IMR-90 (cell line): ENCODE results near the gene DPEP1. TPM values are rescaled to one million over a fixed set of nuclear protein-coding genes. Genes with fewer than 3 reads are reported as not detected.

Source experiments
- ATAC-seq: fragments of 200-7000 bp; cut with Tn5 transposase; 2 replicates; pipeline ENCODE4 v1.9.1; 2020; ENCODE audit warnings: low read depth, mild to moderate bottlenecking, moderate library complexity
- BruUV-seq: library from RNA; stranded (reverse); fragments of 400-500 nt; replicated peaks from 2 replicates; lab custom pipeline; 2021; lab: Mats Ljungman, UMichigan
- CTCF ChIA-PET: fragments of 300-600 bp; formaldehyde crosslinking; extraction: SDS; loops from one replicate; lab custom pipeline; 2021; ENCODE audit warnings: antibody characterized with exemption; lab: Yijun Ruan, JAX
- POLR2A ChIA-PET: fragments of 300-600 bp; sonication (Branson Sonifier 250); formaldehyde crosslinking; loops from one replicate; lab custom pipeline; 2022; ENCODE audit warnings: antibody characterized with exemption; ENCODE audit not compliant: unreplicated experiment; lab: Charles Lee
- DNase-seq: peaks from one replicate; pipeline ENCODE4 v3.0.0; 2013
- H2AFZ ChIP-seq: replicated peaks from 2 replicates; pipeline ENCODE3; 2013; ENCODE audit warnings: low read length, mild to moderate bottlenecking; ENCODE audit not compliant: poor library complexity
- H2AK5ac ChIP-seq: 2 replicates; pipeline ENCODE4 v1.6.1; 2013; ENCODE audit warnings: low read depth, low read length, inconsistent platforms
- H2AK9ac ChIP-seq: replicated peaks from 2 replicates; pipeline ENCODE3; 2013; ENCODE audit warnings: mild to moderate bottlenecking, low read depth, low read length, moderate library complexity; ENCODE audit not compliant: poor library complexity
- H2BK120ac ChIP-seq: 2 replicates; pipeline ENCODE4 v1.6.1; 2013; ENCODE audit warnings: low read depth, low read length, inconsistent platforms
- H2BK15ac ChIP-seq: 3 replicates; pipeline ENCODE4 v1.6.1; 2013; ENCODE audit warnings: low read depth, low read length, inconsistent platforms
- H2BK20ac ChIP-seq: 2 replicates; pipeline ENCODE4 v1.6.1; 2013; ENCODE audit warnings: low read depth, mild to moderate bottlenecking, inconsistent platforms, low read length, moderate library complexity
- H2BK5ac ChIP-seq: 2 replicates; pipeline ENCODE4 v1.6.1; 2013; ENCODE audit warnings: mild to moderate bottlenecking, low read depth, low read length, inconsistent platforms; ENCODE audit not compliant: poor library complexity, severe bottlenecking
- H3K14ac ChIP-seq: replicated peaks from 2 replicates; pipeline ENCODE4 v1.6.1; 2013; ENCODE audit warnings: low read depth, low read length, inconsistent platforms
- H3K18ac ChIP-seq: 2 replicates; pipeline ENCODE4 v1.6.1; 2013; ENCODE audit warnings: low read depth, low read length, control low read depth
- H3K23ac ChIP-seq: 2 replicates; pipeline ENCODE4 v1.6.1; 2013; ENCODE audit warnings: low read depth, low read length, inconsistent platforms
- H3K27ac ChIP-seq: 2 replicates; pipeline ENCODE4 v1.5.1; 2013; ENCODE audit warnings: mild to moderate bottlenecking, control low read depth, low read length; ENCODE audit not compliant: insufficient read depth
- H3K27me3 ChIP-seq: 2 replicates; pipeline ENCODE4 v1.6.1; 2013; ENCODE audit warnings: low read length; ENCODE audit not compliant: control insufficient read depth, insufficient read depth
- H3K36me3 ChIP-seq: 2 replicates; pipeline ENCODE4 v1.6.1; 2013; ENCODE audit warnings: low read length, mixed read lengths; ENCODE audit not compliant: control insufficient read depth, insufficient read depth
- H3K4ac ChIP-seq: 2 replicates; pipeline ENCODE4 v1.6.1; 2013; ENCODE audit warnings: low read depth, low read length, inconsistent platforms
- H3K4me1 ChIP-seq: 2 replicates; pipeline ENCODE4 v1.6.1; 2013; ENCODE audit warnings: low read length, mixed read lengths; ENCODE audit not compliant: control insufficient read depth, insufficient read depth
- H3K4me2 ChIP-seq: 2 replicates; pipeline ENCODE4 v1.6.1; 2013; ENCODE audit warnings: low read depth, mild to moderate bottlenecking, control low read depth, low read length, moderate library complexity
- H3K4me3 ChIP-seq: 2 replicates; pipeline ENCODE4 v1.5.1; 2013; ENCODE audit warnings: low read depth, mild to moderate bottlenecking, control low read depth, low read length, moderate library complexity; ENCODE audit not compliant: insufficient read depth
- H3K56ac ChIP-seq: 2 replicates; pipeline ENCODE4 v1.6.1; 2013; ENCODE audit warnings: low read length, inconsistent platforms; ENCODE audit not compliant: insufficient read depth; ENCODE audit errors: extremely low read depth
- H3K79me1 ChIP-seq, 2 experiments: 2 replicates each; pipeline ENCODE4 v1.6.1; 2013; ENCODE audit warnings: low read length in 2 of 2, inconsistent platforms in 1 of 2, low read depth in 1 of 2
- H3K9ac ChIP-seq: 2 replicates; pipeline ENCODE4 v1.6.1; 2013; ENCODE audit warnings: low read depth, low read length, control low read depth
- H3K9me1 ChIP-seq: 2 replicates; pipeline ENCODE4 v1.6.1; 2013; ENCODE audit warnings: low read length, inconsistent platforms; ENCODE audit not compliant: insufficient read depth
- H3K9me3 ChIP-seq: 2 replicates; pipeline ENCODE4 v1.6.1; 2013; ENCODE audit warnings: low read length; ENCODE audit not compliant: control insufficient read depth, insufficient read depth
- H4K20me1 ChIP-seq: 2 replicates; pipeline ENCODE4 v1.6.1; 2013; ENCODE audit warnings: low read length, inconsistent platforms; ENCODE audit not compliant: insufficient read depth
- H4K5ac ChIP-seq: 2 replicates; pipeline ENCODE4 v1.6.1; 2013; ENCODE audit warnings: mild to moderate bottlenecking, low read depth, low read length, control low read depth
- H4K8ac ChIP-seq, 2 experiments: 2 replicates each; pipeline ENCODE4 v1.6.1; 2013; ENCODE audit warnings: low read depth in 2 of 2, low read length in 2 of 2, control low read depth in 1 of 2, inconsistent platforms in 1 of 2
- H4K91ac ChIP-seq: 2 replicates; pipeline ENCODE4 v1.6.1; 2013; ENCODE audit warnings: low read depth, low read length, inconsistent platforms; ENCODE audit not compliant: insufficient read depth
- CTCF ChIP-seq: conservative IDR thresholded peaks from 2 replicates; pipeline ENCODE4 v1.5.1; 2012; ENCODE audit warnings: mild to moderate bottlenecking, low read depth, low read length, improper control_type of control experiment
- MAFK ChIP-seq: IDR thresholded peaks from 2 replicates; pipeline ENCODE4 v1.6.1; 2012; ENCODE audit warnings: low read depth, low read length, improper control_type of control experiment
- RAD21 ChIP-seq: IDR thresholded peaks from 2 replicates; pipeline ENCODE4 v1.6.1; 2012; ENCODE audit warnings: low read length, improper control_type of control experiment
- SMC3 ChIP-seq: fragments of 150-350 bp; IDR thresholded peaks from 2 replicates; pipeline ENCODE4 v1.6.1; 2016; ENCODE audit warnings: low read depth, mild to moderate bottlenecking, antibody characterized with exemption, low read length, moderate library complexity
- WGBS, 2 experiments: methylation state at CpG; one replicate each; pipeline versions ENCODE4 v1.1.5 to v1.1.7; 2013; ENCODE audit warnings: missing lambda C conversion rate in 2 of 2; ENCODE audit not compliant: insufficient read length in 1 of 2; ENCODE audit errors: extremely low coverage in 2 of 2; 5-methylcytosine and 5-hydroxymethylcytosine counted together
- dilution Hi-C: fragments of 300-500 bp; cut with HindIII; formaldehyde crosslinking; loops from one replicate; pipeline ENCODE4 v1.14.3; 2018; ENCODE audit warnings: low sequenced_read_pairs; ENCODE audit not compliant: unreplicated experiment
- in situ Hi-C: fragments of 300-500 bp; cut with MboI; formaldehyde crosslinking; loops from 3 replicates; pipeline ENCODE4 v1.14.3; 2019; ENCODE audit warnings: low sequenced_read_pairs, inconsistent platforms, mixed read lengths
- intact Hi-C: fragments of 100-400 bp; cut with micrococcal nuclease; formaldehyde crosslinking; loops from 2 replicates; pipeline ENCODE4 v1.10.0; 2022
- polyA plus RNA-seq, 3 experiments: library from polyadenylated mRNA; depleted of rRNA; stranded (reverse); fragments of >200 nt; gene quantifications; 2 replicates each; pipeline ENCODE4 v1.2.3, GENCODE V29; 2012; ENCODE audit warnings: low replicate concordance in 1 of 3
- total RNA-seq: library from RNA; depleted of rRNA; stranded (reverse); fragments of >200 nt; gene quantifications from 2 replicates; pipeline ENCODE4 v1.2.3, GENCODE V29; 2012

DPEP1 gene
- total and polyA plus RNA-seq, 2 of the 4 experiments (the other 2 are of a cell fraction) = not detected

GRCh38 chr16:89669755-89670154 is 56.3 kb downstream of the DPEP1 start:
- no TSS peak for BruUV-seq

More at GRCh38 chr16:89669755-89670154, 56.3 kb downstream of the DPEP1 start:
- no peak overlapping the region for H2BK5ac ChIP-seq
- H3K18ac ChIP-seq = no peak overlapping the region
- TF ChIP-seq RAD21 = no peak
- TF ChIP-seq CTCF = no peak
- TF ChIP-seq SMC3 = no peak
- TF ChIP-seq MAFK = no peak
- no peak overlapping the region for H3K23ac ChIP-seq
- intact Hi-C loops = no loop called here
- H3K4me3 ChIP-seq = no peak overlapping the region
- H4K91ac ChIP-seq = no peak overlapping the region
- H4K20me1 ChIP-seq = no peaks in the 10 kb centered on the region
- H2BK20ac ChIP-seq = no peak overlapping the region
- H3K14ac ChIP-seq = no peak overlapping the region
- ATAC-seq (no peak), DNase-seq (no peak)
- no peak overlapping the region for H2BK15ac ChIP-seq
- H3K9ac ChIP-seq = no peak overlapping the region
- in situ Hi-C loops = no loop called here
- POLR2A ChIA-PET = no interaction called here
- H2AK5ac ChIP-seq = no peak overlapping the region
- H3K27ac ChIP-seq = no peak overlapping the region
- H3K4me2 ChIP-seq = no peak overlapping the region
- H3K79me1 ChIP-seq = peaks cover 0 to 4% of the 10 kb centered on the region in 2 experiments; a peak in 1 of 4 replicates
- H3K36me3 ChIP-seq = no peaks in the 10 kb centered on the region
- H4K8ac ChIP-seq = no peak overlapping the region
- 100% methylated on average over 1 of the region's 13 CpGs; no CpG with 5 or more reads in 1 of the 2 experiments for WGBS, 2 experiments
- peaks cover 4% of the 10 kb centered on the region; the same call in 1 of the 2 replicates for H3K9me1 ChIP-seq
- H3K56ac ChIP-seq = no peak overlapping the region
- no peak overlapping the region for H2BK120ac ChIP-seq
- peaks cover 6% of the 10 kb centered on the region for H3K4me1 ChIP-seq
- CTCF ChIA-PET = no interaction called here
- no peak overlapping the region for H2AFZ ChIP-seq
- H2AK9ac ChIP-seq = no peak overlapping the region
- H3K27me3 ChIP-seq = no peaks in the 10 kb centered on the region
- dilution Hi-C loops = no loop called here
- no peaks in the 10 kb centered on the region for H3K9me3 ChIP-seq
- H3K4ac ChIP-seq = no peak overlapping the region
- H4K5ac ChIP-seq = no peak overlapping the region
